NCI-H345 treated with DMSO at 0.1 percent for 48 hours (cell line): ENCODE data around the gene CYP4F8.

ENCODE experiments used
- DNase-seq: peaks from one replicate; lab custom pipeline; 2025; ENCODE audit not compliant: unreplicated experiment; lab: John Stamatoyannopoulos, UW

CYP4F8 gene

GRCh38 chr19:15615526-15615925 lies 508 bp downstream of the CYP4F8 start:
- no peak for DNase-seq

DNA sequence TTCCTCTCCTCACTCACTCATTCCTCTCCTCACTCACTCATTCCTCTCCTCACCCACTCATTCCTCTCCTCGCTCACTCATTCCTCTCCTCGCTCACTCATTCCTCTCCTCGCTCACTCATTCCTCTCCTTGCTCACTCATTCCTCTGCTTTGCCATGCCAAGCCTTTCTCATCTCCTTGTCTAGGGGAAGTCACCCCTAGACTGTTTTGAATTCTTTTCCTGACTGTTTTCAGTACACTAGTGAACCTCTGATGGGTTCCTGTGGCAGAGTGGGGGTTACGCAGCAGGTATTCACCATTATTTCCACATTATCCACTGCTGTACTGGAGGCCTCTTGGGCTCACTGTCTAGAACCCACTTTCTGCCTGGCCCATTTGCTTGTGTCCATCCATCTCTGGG lies 1.2 kb downstream of the CYP4F8 start:
- DNase-seq = no peak

DNA sequence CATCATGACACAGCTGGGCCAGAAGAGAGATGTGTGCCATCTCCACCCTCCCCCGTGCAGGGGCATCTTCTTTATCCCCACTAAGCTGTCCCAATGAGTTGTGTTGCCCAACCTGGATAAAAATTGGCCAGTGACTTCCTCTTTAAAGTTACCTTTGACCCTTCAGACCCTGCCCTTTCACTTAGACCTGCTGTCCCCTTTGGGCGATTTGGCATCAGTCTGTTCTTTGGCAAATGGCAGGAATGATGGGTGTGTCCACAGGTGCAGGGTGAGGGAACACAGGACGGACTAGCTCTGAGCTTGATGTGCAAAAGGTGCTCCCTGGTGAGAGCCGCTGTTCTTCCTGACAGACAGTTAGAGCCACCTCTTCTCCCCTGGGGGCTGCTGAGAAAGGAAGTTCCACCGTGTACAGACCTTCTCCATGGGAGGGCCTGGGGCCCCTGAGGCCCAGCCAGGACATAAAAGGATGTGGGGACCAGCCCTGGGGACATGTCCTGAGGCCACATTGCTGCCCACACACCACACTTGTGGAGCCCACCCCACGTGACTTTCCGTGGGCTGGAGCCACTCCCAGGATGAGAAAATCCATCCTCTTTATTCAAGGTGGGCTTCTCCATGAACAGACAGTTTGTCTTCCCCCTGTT lies 1.7 kb downstream of the CYP4F8 start:
- no peak for DNase-seq

- no peak for DNase-seq
These were observed 3.3 kb downstream of the CYP4F8 start for GRCh38 chr19:15618321-15618720.

- DNase-seq = no peak
These were observed 6.8 kb downstream of the CYP4F8 start for GRCh38 chr19:15621801-15622200.

DNA sequence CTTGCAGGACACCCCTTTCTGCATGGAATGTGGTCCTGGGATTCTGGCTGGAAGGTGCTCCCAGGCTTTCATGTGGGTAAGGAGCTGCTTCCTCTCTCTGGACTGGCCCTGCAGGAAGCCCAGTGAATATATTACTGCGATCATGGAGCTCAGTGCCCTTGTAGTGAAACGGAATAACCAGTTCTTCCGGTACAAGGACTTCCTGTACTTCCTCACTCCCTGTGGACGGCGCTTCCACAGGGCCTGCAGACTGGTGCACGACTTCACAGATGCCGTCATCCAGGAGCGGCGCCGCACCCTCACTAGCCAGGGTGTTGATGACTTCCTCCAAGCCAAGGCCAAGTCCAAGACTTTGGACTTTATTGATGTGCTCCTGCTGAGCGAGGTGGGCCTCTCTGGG lies 8.0 kb downstream of the CYP4F8 start:
- DNase-seq = no peak

DNA sequence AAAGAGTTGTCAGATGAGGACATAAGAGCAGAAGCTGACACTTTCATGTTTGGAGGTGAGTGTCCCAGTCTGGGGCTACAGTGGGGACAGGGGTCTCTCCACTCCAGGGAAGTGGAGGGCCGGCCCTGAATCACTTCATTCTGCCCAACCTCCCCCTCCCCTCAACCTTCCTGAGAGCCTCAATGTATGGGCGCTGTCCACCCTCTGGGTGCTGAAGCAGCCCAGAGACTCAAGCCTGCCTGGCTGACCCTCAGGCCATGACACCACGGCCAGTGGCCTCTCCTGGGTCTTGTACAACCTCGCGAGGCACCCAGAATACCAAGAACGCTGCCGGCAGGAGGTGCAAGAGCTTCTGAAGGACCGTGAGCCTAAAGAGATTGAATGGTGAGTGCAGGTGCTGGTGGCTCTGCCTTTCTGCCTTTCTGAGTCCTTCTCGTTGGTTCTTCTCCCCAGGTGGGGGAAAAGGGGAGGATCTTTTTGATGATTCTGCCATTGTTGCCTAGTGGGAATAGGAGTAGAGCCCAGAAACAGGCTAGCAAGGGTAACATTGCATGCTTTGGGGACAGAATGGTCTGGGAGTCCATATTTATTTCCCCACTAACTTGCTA lies 8.8 kb downstream of the CYP4F8 start:
- no peak for DNase-seq

- no peak for DNase-seq
These were observed 13.4 kb downstream of the CYP4F8 start for GRCh38 chr19:15628236-15629002.

- DNase-seq = no peak
These were observed 14.2 kb downstream of the CYP4F8 start for GRCh38 chr19:15629003-15629880.

DNA sequence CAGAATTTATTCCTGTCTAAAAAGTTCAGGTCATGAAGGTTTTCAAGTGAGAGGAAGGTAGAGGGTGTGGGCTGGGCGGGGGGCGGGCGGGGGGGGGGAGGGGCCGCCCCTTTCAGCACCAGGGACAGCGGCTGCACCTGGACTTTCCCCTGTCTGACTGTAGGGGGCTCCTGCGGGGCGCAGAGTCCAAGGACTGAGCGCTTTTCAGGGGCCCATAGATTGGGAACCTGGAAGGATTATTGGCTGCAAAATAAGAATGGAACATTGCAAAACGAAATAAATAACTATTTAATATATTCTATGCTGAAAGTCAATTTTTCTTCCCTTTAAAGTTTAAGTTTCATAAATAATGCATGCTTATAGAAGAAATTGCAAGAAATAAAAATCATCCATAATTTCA lies 16.8 kb downstream of the CYP4F8 start:
- DNase-seq = no peak

GRCh38 chr19:15633082-15633835 lies 18.2 kb downstream of the CYP4F8 start:
- DNase-seq = no peak

DNA sequence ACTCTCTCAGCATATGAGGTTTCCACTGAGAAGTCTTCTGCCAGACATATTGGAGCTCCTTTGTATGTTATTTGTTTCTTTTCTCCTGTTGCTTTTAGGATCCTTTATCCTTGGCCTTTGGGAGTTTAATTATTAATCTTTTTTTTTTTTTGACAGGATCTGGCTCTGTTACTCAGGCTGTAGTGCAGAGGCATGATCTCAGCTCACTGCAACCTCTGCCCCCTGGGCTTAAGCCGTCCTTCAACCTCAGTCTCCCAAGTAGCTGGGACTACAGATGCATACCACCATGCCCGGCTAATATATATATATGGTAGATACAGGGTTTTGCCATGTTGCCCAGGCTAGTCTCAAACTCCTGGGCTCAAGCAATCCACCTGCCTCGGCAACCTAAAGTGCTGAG lies 19.1 kb downstream of the CYP4F8 start:
- no peak for DNase-seq

DNA sequence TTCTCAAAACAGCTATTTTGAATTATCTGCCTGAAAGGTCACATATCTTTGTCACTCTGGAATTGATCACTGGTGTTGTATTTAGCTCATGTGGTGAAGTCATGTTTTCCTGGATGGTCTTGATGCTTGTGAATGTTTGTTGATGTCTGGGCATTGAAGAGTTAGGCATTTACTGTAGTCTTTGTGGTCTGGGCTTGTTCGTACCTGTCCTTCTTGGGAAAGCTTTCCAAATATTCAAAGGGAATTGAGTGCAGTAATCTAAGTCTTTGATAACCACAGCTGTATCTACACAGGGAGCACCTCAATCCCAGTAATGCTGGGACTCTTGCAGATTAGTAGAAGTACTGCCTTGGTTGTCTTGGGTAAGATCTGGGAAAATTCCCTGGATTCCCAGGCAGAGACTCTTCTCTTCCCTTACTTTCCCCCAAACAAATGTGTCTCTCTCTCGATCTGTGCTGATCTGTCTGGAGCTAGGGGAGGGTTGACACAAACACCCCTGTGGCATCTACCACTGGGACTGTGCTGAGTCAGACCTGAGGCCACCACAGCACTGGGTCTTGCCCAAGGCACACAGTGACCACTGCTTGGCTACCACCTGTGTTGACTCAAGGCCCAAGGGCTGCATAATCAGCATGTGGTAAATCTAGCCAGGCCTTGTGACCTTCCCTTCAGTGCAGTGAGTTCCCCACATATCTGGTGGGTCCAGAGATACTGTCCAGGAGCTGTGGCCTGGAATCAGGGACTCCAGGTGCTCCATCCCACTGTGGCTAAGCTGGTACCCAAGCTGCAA lies 20.2 kb downstream of the CYP4F8 start:
- DNase-seq = no peak

- no peak for DNase-seq
These were observed 21.0 kb downstream of the CYP4F8 start for GRCh38 chr19:15636026-15636425.

DNA sequence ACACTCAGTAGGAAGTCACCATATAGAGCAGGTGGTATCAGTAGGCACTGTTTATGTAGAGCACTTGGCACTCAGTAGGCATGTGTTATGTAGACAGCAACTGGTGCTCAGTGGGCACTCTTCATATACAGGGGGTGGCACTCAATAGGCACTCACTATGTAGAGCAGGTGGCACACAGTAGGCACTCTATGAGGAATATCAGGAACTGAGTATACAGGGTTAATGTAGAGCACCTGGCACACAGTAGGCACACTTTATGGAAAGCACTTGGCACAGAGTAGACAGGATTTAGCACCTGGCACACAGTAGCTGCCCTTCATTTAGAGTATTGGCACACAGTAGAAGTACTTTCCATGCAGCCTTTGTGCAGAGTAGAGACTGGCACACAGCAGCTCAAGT lies 24.6 kb downstream of the CYP4F8 start:
- no peak for DNase-seq

GRCh38 chr19:15640294-15640903 lies 25.4 kb downstream of the CYP4F8 start, which contains the start of gene CYP4F3:
CYP4F3 (plus strand) TSS chr19:15640897; CDS start chr19:15641416, 519 bp downstream.
- no peak for DNase-seq

GRCh38 chr19:15640904-15641597 lies 26.0 kb downstream of the CYP4F8 start:
- DNase-seq = no peak

GRCh38 chr19:15641901-15642491 lies 27.0 kb downstream of the CYP4F8 start:
- no peak for DNase-seq
